ENCODE data around the gene CERS1. TPM values are rescaled to one million over a fixed set of nuclear protein-coding genes. Genes with fewer than 3 reads are reported as not detected.

The CERS1 gene
- total RNA-seq, 2 donors from 2014 or later, result 38.7 TPM; not detected in 1

DNA sequence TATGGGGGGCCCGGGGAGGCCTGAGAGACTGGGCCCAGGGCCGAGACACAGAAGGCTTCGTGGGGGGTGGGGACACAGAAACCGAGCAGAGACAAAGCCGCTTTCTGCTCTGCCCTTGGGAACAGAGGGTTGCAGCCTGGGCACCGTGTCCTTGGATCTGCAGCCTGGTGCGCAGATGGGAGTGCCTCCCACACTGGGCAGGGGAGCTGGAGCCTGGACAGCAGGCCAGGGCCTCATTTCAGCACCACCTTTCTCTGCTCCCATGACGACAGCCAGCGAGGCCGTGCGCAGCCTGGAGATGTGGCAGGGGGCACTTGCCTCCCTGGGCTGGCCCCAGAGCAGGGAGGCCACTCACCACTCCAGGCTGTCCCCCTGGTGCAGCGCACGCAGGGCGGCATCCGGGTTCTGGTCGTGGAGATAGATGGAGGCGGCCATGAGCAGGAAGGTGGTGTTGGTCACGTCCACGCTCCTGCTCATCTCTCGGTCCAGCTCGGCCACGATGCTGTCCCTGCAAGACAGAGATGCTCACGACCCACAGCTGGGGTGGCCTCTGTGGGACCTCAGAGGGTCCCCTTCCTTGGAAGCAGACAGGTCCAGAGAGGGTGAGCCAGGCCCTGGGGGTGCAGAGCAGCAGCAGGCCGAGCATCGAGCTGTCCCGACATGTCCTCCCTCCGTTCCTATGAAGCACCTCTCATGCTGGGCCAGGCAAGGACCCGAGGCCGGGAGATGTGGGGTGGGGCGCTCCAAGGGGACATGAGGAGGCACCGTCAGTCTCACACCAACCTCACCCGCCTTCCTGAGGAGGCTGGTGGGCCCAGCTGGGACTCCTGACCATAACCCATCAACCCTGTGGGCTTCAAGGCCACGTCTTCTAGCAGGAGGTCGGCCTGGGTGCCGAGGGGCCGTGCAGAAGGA, 10.9 kb upstream of the CERS1 start:
- no peak for DNase-seq (ENCODE audit: low spot score)
- TF ChIP-seq POLR2A (IDR thresholded peaks at IDR 0.05), result no peak
- Histone ChIP-seq H3K27ac (no peak overlapping the region), H3K4me3 (no peak overlapping the region), H3K27me3 (replicated peaks; ENCODE audit: insufficient read depth) (no peaks in the 10 kb centered on the region), H3K36me3 (peaks cover 0 to 5% of the 10 kb centered on the region in 2 donors), H3K4me1 (replicated peaks) (no peaks in the 10 kb centered on the region), H3K9me3 (no peaks in the 10 kb centered on the region)
- 87% methylated on average over 27 of the region's 36 CpGs for WGBS
- intact Hi-C loops (cut with DNase I), result no loop called here

DNA sequence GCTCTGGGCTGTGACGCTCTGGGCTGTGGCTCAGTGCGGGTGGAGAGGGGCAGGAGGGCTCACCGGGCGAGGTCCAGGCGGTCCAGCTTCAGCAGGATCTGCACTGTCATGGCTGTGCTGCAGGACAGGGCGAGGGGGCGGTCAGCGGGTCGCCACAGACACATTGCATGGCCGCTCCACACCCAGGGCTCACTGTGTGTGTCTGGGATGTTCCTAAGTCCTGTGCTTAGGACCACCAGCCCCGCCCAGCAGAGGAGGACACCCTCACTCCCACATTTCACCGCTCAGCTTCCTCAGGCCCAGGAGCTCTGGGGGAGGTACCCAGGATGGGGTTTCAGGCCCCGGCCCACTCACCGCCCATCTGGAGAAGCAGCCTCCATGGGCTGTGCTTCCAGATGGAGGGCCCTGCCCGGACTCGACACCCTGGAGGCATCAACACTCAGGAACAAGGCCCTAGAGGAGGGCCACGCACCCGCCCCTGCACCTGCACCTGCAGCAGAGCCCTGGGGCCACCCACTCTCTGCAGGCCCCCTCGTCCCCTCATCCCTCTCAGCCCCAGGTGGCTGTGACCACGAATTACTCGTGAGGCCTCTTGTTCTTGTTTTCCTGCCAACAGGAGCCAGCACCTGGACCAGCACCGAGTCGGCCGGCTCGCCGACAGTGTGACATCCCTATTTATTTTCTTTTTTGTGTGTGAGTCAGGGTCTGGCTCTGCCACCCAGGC, 9.7 kb upstream of the CERS1 start:
- Histone ChIP-seq H3K27me3 (replicated peaks; ENCODE audit: insufficient read depth) (no peaks in the 10 kb centered on the region), H3K36me3 (peaks cover 0 to 5% of the 10 kb centered on the region in 2 donors), H3K27ac (no peak overlapping the region), H3K9me3 (no peaks in the 10 kb centered on the region), H3K4me1 (replicated peaks) (no peaks in the 10 kb centered on the region), H3K4me3 (no peak overlapping the region)
- intact Hi-C loops (cut with DNase I), result no loop called here
- TF ChIP-seq, protein P1, sequence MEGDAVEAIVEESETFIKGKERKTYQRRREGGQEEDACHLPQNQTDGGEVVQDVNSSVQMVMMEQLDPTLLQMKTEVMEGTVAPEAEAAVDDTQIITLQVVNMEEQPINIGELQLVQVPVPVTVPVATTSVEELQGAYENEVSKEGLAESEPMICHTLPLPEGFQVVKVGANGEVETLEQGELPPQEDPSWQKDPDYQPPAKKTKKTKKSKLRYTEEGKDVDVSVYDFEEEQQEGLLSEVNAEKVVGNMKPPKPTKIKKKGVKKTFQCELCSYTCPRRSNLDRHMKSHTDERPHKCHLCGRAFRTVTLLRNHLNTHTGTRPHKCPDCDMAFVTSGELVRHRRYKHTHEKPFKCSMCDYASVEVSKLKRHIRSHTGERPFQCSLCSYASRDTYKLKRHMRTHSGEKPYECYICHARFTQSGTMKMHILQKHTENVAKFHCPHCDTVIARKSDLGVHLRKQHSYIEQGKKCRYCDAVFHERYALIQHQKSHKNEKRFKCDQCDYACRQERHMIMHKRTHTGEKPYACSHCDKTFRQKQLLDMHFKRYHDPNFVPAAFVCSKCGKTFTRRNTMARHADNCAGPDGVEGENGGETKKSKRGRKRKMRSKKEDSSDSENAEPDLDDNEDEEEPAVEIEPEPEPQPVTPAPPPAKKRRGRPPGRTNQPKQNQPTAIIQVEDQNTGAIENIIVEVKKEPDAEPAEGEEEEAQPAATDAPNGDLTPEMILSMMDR (IDR thresholded peaks at IDR 0.05), result no peak
- DNase-seq (ENCODE audit: low spot score), result no peak
- 85% methylated on average over 17 of the region's 26 CpGs for WGBS

DNA sequence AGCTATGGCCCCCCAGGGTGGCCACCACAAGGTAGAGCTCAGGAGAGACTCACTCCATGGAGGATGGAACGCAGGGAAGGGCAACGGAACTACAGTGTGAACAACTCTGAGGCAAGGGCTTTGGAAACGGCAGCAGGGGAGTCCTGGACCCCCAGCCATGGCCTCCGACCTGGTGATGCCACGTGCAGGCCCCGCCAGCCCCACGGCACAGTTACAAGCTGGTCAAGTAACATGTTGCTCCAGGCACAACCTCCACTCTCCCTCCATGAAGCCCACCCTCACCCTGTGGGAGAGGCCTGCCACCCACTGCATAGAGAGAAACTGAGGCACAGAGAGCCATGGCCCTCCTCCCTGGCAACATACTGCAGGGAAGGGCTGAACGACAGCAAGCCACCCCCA, 9.1 kb upstream of the CERS1 start:
- Histone ChIP-seq H3K27ac (no peak overlapping the region), H3K4me3 (no peak overlapping the region), H3K27me3 (replicated peaks; ENCODE audit: insufficient read depth) (no peaks in the 10 kb centered on the region), H3K4me1 (replicated peaks) (no peaks in the 10 kb centered on the region), H3K36me3 (peaks cover 0 to 8% of the 10 kb centered on the region in 2 donors), H3K9me3 (no peaks in the 10 kb centered on the region)
- DNase-seq (ENCODE audit: low spot score), result no peak
- TF ChIP-seq, protein P1 (IDR thresholded peaks at IDR 0.05), result no peak
- no peak for TF ChIP-seq POLR2AphosphoS5 (IDR thresholded peaks at IDR 0.05)
- no peak for TF ChIP-seq POLR2A (IDR thresholded peaks at IDR 0.05)
- 91% methylated on average over 4 of the region's 8 CpGs for WGBS
- intact Hi-C loops (cut with DNase I), result no loop called here

- WGBS, result 86% methylated on average over 25 of the region's 25 CpGs
- H3K27me3 ChIP-seq (replicated peaks; ENCODE audit: insufficient read depth), result no peaks in the 10 kb centered on the region
- intact Hi-C loops (cut with DNase I), result no loop called here
- no peak for DNase-seq (ENCODE audit: low spot score)
- no peak overlapping the region for H3K4me3 ChIP-seq
- H3K4me1 ChIP-seq (replicated peaks), result no peaks in the 10 kb centered on the region
- TF ChIP-seq POLR2AphosphoS5 (IDR thresholded peaks at IDR 0.05) (no peak), POLR2A (IDR thresholded peaks at IDR 0.05) (no peak)
- TF ChIP-seq, protein P1 (IDR thresholded peaks at IDR 0.05), result no peak
- H3K9me3 ChIP-seq, result no peaks in the 10 kb centered on the region
- H3K27ac ChIP-seq, result no peak overlapping the region
- peaks cover 0 to 10% of the 10 kb centered on the region in 2 donors for H3K36me3 ChIP-seq
Measured at GRCh38 chr19:18904334-18905057, 8.5 kb upstream of the CERS1 start.
